Thyroid gland (tissue), 4 donors: ENCODE data around the gene ESYT1.

Experiments
- CTCF ChIP-seq, 6 experiments: fragments of 200-600 bp in 3 of 6; fragments of 450-650 bp in 3 of 6; sonication (generic) in 3 of 6; IDR thresholded peaks; one replicate each; pipeline ENCODE4 v1.5.1; 2016 to 2019; ENCODE audit warnings: antibody characterized with exemption in 6 of 6, mild to moderate bottlenecking in 2 of 6, inconsistent platforms in 1 of 6, moderate library complexity in 1 of 6
- POLR2A ChIP-seq, 2 donors: fragments of 450-650 bp; IDR thresholded peaks; one replicate each; pipeline ENCODE4 v1.6.1; 2017; ENCODE audit warnings: antibody characterized with exemption in 2 of 2, mild to moderate bottlenecking in 2 of 2, moderate library complexity in 1 of 2

DNA sequence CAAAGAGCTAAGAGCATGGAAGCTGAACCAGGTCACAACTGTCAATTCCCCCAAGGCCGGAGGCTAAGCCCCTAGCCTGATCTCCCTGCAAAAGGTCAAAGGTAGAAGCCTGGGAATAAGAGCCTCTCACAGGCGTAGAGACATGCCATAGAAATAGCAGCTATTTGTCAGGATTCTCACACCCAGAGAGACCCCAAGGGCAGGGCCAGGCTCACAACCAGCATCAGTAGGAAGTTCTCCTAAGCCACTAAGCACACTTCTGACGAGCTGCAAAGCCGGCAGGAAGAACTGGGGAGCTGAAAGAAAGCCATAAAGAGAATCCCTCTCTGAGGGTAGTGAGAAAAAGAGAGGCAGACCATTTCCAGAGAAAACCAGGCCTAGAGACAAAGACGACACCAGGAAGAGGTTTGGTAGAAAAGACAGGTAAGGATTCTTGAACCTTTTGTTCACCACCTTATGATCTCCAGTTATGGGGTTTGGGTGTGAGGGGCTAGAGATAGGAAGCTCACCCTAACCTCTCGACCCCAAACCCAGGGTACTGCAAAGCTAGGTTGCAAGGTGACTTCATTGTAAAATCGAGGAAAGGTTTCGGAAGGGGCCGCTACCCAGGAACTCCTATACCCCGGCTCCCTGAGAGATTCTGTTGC is 60.2 kb downstream of the ESYT1 start:
- TF ChIP-seq CTCF (IDR thresholded peaks at IDR 0.05) (no peak), POLR2A (IDR thresholded peaks at IDR 0.05) (no peak)
